ENCODE data around the gene POLR3GL. TPM values are rescaled to one million over a fixed set of nuclear protein-coding genes. Genes with fewer than 3 reads are reported as not detected.

POLR3GL gene
- total RNA-seq, 5 donors from 2014 or later (not counting 1 experiment from before 2014, with no cell fraction given): 30.9 to 41.7 (median 38.3) TPM

DNA sequence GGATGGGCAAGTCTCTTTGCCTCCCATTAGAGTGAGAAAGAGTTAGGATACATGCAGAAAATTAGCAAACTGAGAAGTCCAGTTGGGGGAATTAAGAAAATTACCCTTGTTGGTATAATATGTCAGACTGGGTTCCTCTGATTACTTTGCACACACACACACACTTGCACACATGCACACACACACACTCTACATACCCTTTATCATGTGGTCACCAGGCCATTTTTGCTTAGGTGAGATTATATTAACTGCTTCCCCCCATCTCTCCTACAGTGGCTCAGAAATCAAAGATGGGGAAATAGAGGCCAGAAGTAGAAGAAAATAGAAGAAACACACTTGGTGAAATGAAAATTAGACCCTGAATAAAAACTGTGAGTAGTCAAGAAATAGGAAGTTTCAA lies 5.8 kb upstream of the POLR3GL start:
- Histone ChIP-seq H3K4me3 (ENCODE audit: control insufficient read depth in 1 of 2, extremely low read depth in 1 of 2, low read length in 1 of 2) (no peak overlapping the region), H3K9me3 (no peaks in the 10 kb centered on the region), H3K27ac (ENCODE audit: low read length) (peak overlapping the region; percentile 21), H3K36me3 (ENCODE audit: control insufficient read depth in 2 of 2, extremely low read depth in 1 of 2, insufficient read depth in 1 of 2, low read length in 1 of 2) (peaks cover 0 to 3% of the 10 kb centered on the region in 2 donors), H3K27me3 (replicated peaks in 1 of 2; ENCODE audit: control insufficient read depth in 2 of 2, extremely low read depth in 1 of 2, insufficient read depth in 2 of 2, low read length in 1 of 2) (no peaks in the 10 kb centered on the region), H3K4me1 (ENCODE audit: control insufficient read depth in 1 of 2, extremely low read depth in 1 of 2, insufficient read depth in 2 of 2, low read length in 2 of 2) (peaks cover 53 to 62% of the 10 kb centered on the region in 2 experiments)
- Mint-ChIP-seq H3K4me1 (peaks cover 70 to 87% (median 75%) of the 10 kb centered on the region in 3 donors), H3K27me3 (no peaks in the 10 kb centered on the region), H3K9me3 (no peaks in the 10 kb centered on the region), H3K4me3 (peak overlapping the region in 2 of 3 donors; percentile 17 to 88), H3K36me3 (peaks cover 10% of the 10 kb centered on the region), H3K27ac (peak overlapping the region; percentile 88 to 95)
- ChIA-PET CTCF (interaction anchor here in 1 of 2 donors (2.0 to 3.4 kb wide), 5 partner anchors 19 to 113 kb away, joined by 6 to 34 read pairs (median 11); partner anchors contain the start of genes NUDT17 and RBM8A), POLR2A (interaction anchor here (0.8 to 2.4 kb wide), 6 partner anchors 21 to 99 kb away, joined by 3 to 26 read pairs (median 8); partner anchors contain the start of gene RBM8A (in 2 of the 2))
- DNase-seq (no peak), ATAC-seq (replicated peaks in 1 of 4) (no peak)

DNA sequence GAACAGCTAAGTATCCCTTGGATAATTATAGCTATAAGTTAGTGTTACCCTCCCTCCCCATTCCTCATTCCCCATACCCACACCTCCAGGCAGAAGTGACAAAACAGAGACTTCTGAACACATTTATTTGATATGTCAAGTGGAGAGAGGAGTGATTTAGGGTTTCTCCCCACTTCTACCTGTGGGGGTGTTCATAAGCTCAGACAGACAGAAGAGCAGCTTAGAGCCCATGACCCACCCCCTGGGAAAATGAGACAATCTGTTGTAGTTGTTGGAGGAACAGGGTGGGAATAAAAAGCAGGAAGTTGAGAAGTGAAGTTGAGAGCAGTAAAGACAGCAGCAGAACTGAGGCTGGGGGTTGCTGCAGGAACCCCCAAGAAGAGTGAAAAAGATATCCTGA lies 5.2 kb upstream of the POLR3GL start:
- Mint-ChIP-seq H3K9me3 (no peaks in the 10 kb centered on the region), H3K4me1 (peaks cover 70 to 87% (median 75%) of the 10 kb centered on the region in 3 donors), H3K27ac (peak overlapping the region; percentile 88 to 95), H3K4me3 (peak overlapping the region; percentile 88 to 93 (median 92)), H3K27me3 (no peaks in the 10 kb centered on the region), H3K36me3 (peaks cover 9% of the 10 kb centered on the region)
- Histone ChIP-seq H3K27ac (ENCODE audit: low read length) (peak overlapping the region; percentile 21), H3K4me3 (ENCODE audit: control insufficient read depth in 1 of 2, extremely low read depth in 1 of 2, low read length in 1 of 2) (no peak overlapping the region), H3K4me1 (ENCODE audit: control insufficient read depth in 1 of 2, extremely low read depth in 1 of 2, insufficient read depth in 2 of 2, low read length in 2 of 2) (peaks cover 56 to 63% of the 10 kb centered on the region in 2 experiments), H3K9me3 (no peaks in the 10 kb centered on the region), H3K27me3 (replicated peaks in 1 of 2; ENCODE audit: control insufficient read depth in 2 of 2, extremely low read depth in 1 of 2, insufficient read depth in 2 of 2, low read length in 1 of 2) (no peaks in the 10 kb centered on the region), H3K36me3 (ENCODE audit: control insufficient read depth in 2 of 2, extremely low read depth in 1 of 2, insufficient read depth in 1 of 2, low read length in 1 of 2) (peaks cover 0 to 3% of the 10 kb centered on the region in 2 donors)
- ATAC-seq (replicated peaks in 1 of 4) (no peak), DNase-seq (no peak)
- ChIA-PET CTCF (interaction anchor here in 1 of 2 donors (0.6 to 3.4 kb wide), 4 partner anchors 28 to 114 kb away, joined by 3 to 34 read pairs (median 8); partner anchors contain the start of genes NUDT17, PIAS3 and RBM8A), POLR2A (interaction anchor here (0.7 to 2.3 kb wide), 3 partner anchors 32 to 78 kb away, joined by 3 to 10 read pairs (median 4); partner anchors contain the start of gene RBM8A (in 2 of the 2))

DNA sequence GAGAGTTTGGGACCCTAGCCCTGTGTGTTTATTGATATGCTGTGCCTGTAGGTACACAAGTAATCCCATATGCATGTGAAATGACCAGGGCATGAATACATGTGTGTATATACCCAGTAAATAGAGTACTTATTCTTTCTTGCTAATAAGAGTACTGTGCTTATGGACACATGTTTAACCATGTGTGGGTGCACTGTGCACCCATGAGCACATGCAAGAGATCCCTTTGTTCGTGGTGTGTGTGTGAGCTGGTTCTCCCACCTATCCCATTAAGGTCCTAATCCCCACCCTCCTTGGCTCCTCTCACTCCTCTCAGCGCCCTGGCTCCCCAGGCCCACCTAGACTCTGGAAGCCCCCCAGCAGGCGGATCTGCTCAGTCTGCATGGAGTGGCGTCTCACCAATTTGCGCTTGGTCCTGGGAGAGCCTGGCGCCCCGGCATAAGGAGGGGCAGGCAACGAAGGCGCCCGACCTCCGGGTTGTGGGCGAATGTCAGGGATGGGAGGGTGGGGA lies 4.5 kb upstream of the POLR3GL start:
- Histone ChIP-seq H3K4me3 (ENCODE audit: control insufficient read depth in 1 of 2, extremely low read depth in 1 of 2, low read length in 1 of 2) (peak overlapping the region; percentile 78 to 90), H3K27ac (ENCODE audit: low read length) (peak overlapping the region; percentile 74), H3K27me3 (replicated peaks in 1 of 2; ENCODE audit: control insufficient read depth in 2 of 2, extremely low read depth in 1 of 2, insufficient read depth in 2 of 2, low read length in 1 of 2) (no peaks in the 10 kb centered on the region), H3K9me3 (no peaks in the 10 kb centered on the region), H3K36me3 (ENCODE audit: control insufficient read depth in 2 of 2, extremely low read depth in 1 of 2, insufficient read depth in 1 of 2, low read length in 1 of 2) (peaks cover 0 to 1% of the 10 kb centered on the region in 2 donors), H3K4me1 (ENCODE audit: control insufficient read depth in 1 of 2, extremely low read depth in 1 of 2, insufficient read depth in 2 of 2, low read length in 2 of 2) (peaks cover 51 to 63% of the 10 kb centered on the region in 2 experiments)
- Mint-ChIP-seq H3K4me3 (peak overlapping the region; percentile 88 to 93 (median 92)), H3K9me3 (no peaks in the 10 kb centered on the region), H3K36me3 (peaks cover 5% of the 10 kb centered on the region), H3K27ac (peak overlapping the region; percentile 88 to 95), H3K27me3 (no peaks in the 10 kb centered on the region), H3K4me1 (peaks cover 67 to 83% (median 75%) of the 10 kb centered on the region in 3 donors)
- DNase-seq (peak in 1 of 35 experiments; percentile 15), ATAC-seq (replicated peaks in 1 of 4) (no peak)
- ChIA-PET CTCF (interaction anchor here in 1 of 2 donors (0.6 to 3.4 kb wide), 4 partner anchors 29 to 114 kb away, joined by 3 to 34 read pairs (median 8); partner anchors contain the start of genes NUDT17, PIAS3 and RBM8A), POLR2A (interaction anchor here (0.7 to 2.3 kb wide), 3 partner anchors 33 to 78 kb away, joined by 3 to 10 read pairs (median 4); partner anchors contain the start of gene RBM8A (in 2 of the 2))
- WGBS (ENCODE audit: insufficient coverage): 36% methylated on average over 11 of the region's 12 CpGs

DNA sequence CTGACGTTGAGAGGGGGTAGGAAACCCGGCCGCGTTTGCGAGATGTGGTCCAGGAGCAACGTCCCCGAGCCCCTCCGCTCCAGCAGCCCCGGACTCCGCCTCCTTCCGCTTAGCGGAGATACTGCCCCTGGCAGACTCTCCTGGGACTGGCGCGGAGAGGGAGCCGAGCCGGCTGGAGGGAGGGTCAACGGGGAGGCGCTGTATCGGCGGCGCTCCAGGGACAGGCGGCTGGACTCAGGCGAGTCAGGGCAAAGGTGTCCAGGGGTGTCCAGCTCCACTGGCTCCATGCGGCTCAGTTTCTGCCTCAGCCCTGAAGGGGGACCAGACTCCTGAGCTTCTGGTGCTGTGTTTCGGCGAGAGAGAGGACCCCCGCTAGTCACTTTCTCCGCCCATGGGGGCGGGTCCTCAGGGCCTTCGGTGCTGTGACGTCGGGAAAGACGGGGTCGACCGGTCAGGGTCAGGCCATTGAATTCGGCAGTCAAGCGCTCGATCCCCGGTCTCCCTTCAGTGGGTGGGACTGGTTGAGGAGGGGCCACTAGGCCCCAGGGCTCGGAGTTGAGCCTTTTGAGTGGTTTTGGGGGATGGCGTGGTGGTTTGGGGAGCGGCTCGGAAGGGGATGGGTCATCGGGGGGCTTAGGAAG lies 3.9 kb upstream of the POLR3GL start:
- no peak for ATAC-seq (replicated peaks in 1 of 4)

DNA sequence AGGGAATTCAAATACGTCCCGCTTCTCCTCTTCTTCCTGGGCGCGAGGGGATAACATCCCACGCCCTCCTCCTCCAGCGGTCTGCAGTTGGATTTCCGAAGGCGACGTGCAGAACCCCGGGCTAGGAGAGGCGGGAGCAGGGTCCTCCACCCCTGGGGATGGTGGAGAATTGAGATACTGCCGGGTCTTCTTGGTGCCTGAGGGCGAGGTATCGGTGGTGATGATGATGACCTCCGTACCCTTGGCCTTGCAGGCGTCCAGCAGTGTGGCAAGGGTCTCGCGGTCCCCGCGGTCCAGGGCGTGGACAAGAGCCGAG lies 3.4 kb upstream of the POLR3GL start:
- 3% methylated on average over 16 of the region's 22 CpGs for WGBS (ENCODE audit: insufficient coverage)
- CTCF ChIA-PET: interaction anchor here in 1 of 2 donors (0.6 kb wide), 1 partner anchor 38 kb away, joined by 3 read pairs; no protein-coding TSS in a partner anchor
- DNase-seq: no peak

More for the DNA sequence above, 3.9 kb upstream of the POLR3GL start:
- Histone ChIP-seq H3K27me3 (replicated peaks in 1 of 2; ENCODE audit: control insufficient read depth in 2 of 2, extremely low read depth in 1 of 2, insufficient read depth in 2 of 2, low read length in 1 of 2) (no peaks in the 10 kb centered on the region), H3K27ac (ENCODE audit: low read length) (peak overlapping the region; percentile 74), H3K4me3 (ENCODE audit: control insufficient read depth in 1 of 2, extremely low read depth in 1 of 2, low read length in 1 of 2) (peak overlapping the region; percentile 78 to 90), H3K4me1 (ENCODE audit: control insufficient read depth in 1 of 2, extremely low read depth in 1 of 2, insufficient read depth in 2 of 2, low read length in 2 of 2) (peaks cover 53 to 61% of the 10 kb centered on the region in 2 experiments), H3K9me3 (no peaks in the 10 kb centered on the region), H3K36me3 (ENCODE audit: control insufficient read depth in 2 of 2, extremely low read depth in 1 of 2, insufficient read depth in 1 of 2, low read length in 1 of 2) (no peaks in the 10 kb centered on the region)
- ChIA-PET CTCF (interaction anchor here in 1 of 2 donors (0.6 kb wide), 1 partner anchor 37 kb away, joined by 3 read pairs; no protein-coding TSS in a partner anchor), POLR2A (interaction anchor here in 1 of 2 donors (2.0 kb wide), 1 partner anchor 33 kb away, joined by 4 read pairs; the partner anchor contains the start of gene RBM8A)
- WGBS (ENCODE audit: insufficient coverage): 4% methylated on average over 37 of the region's 44 CpGs
- Mint-ChIP-seq H3K4me1 (peaks cover 66 to 83% (median 75%) of the 10 kb centered on the region in 3 donors), H3K27ac (peak overlapping the region; percentile 87 to 95), H3K36me3 (no peaks in the 10 kb centered on the region), H3K27me3 (no peaks in the 10 kb centered on the region), H3K4me3 (peak overlapping the region; percentile 88 to 93 (median 92)), H3K9me3 (no peaks in the 10 kb centered on the region)
- DNase-seq: peak in 20 of 35 experiments; percentile 11 to 66 (median 36)

More for the DNA sequence above, 3.4 kb upstream of the POLR3GL start:
- Mint-ChIP-seq H3K9me3 (no peaks in the 10 kb centered on the region), H3K4me3 (peak overlapping the region; percentile 88 to 93 (median 92)), H3K27me3 (no peaks in the 10 kb centered on the region), H3K4me1 (peaks cover 61 to 81% (median 72%) of the 10 kb centered on the region in 3 donors), H3K27ac (peak overlapping the region; percentile 87 to 95), H3K36me3 (no peaks in the 10 kb centered on the region)
- Histone ChIP-seq H3K4me1 (ENCODE audit: control insufficient read depth in 1 of 2, extremely low read depth in 1 of 2, insufficient read depth in 2 of 2, low read length in 2 of 2) (peaks cover 48 to 61% of the 10 kb centered on the region in 2 experiments), H3K4me3 (ENCODE audit: control insufficient read depth in 1 of 2, extremely low read depth in 1 of 2, low read length in 1 of 2) (peak overlapping the region; percentile 78 to 90), H3K27me3 (replicated peaks in 1 of 2; ENCODE audit: control insufficient read depth in 2 of 2, extremely low read depth in 1 of 2, insufficient read depth in 2 of 2, low read length in 1 of 2) (no peaks in the 10 kb centered on the region), H3K27ac (ENCODE audit: low read length) (peak overlapping the region; percentile 74), H3K9me3 (no peaks in the 10 kb centered on the region), H3K36me3 (ENCODE audit: control insufficient read depth in 2 of 2, extremely low read depth in 1 of 2, insufficient read depth in 1 of 2, low read length in 1 of 2) (no peaks in the 10 kb centered on the region)
- POLR2A ChIA-PET: interaction anchor here in 1 of 2 donors (2.0 kb wide), 1 partner anchor 34 kb away, joined by 4 read pairs; the partner anchor contains the start of gene RBM8A
- ATAC-seq (replicated peaks in 1 of 4): no peak
